Activated CD4-positive, CD25-positive, alpha-beta regulatory T cell treated with anti-CD3 and anti-CD28 coated beads, Interleukin-2, amount 50 U/mL, for 24 hours (primary cell): ENCODE results near the gene PLCH1.
"Not testable (repeated sequence)": the region's sequence is repeated elsewhere in the genome, so short reads cannot be mapped to it uniquely, and the experiment has no call there.

Source experiments
- ATAC-seq, 2 donors: fragments of 150-1000 bp; cut with Tn5 transposase; one replicate each; pipeline ENCODE4 v1.10.0; 2021; ENCODE audit warnings: mild to moderate bottlenecking in 1 of 2, moderate library complexity in 1 of 2

The PLCH1 gene

GRCh38 chr3:155640098-155640497, 104.8 kb downstream of the PLCH1 start:
- no peak for ATAC-seq

GRCh38 chr3:155639462-155640055, 105.3 kb downstream of the PLCH1 start:
- no peak for ATAC-seq

GRCh38 chr3:155638461-155638860, 106.4 kb downstream of the PLCH1 start:
- not testable (repeated sequence) for ATAC-seq

GRCh38 chr3:155637567-155637966, 107.3 kb downstream of the PLCH1 start:
- no peak for ATAC-seq

GRCh38 chr3:155635056-155635455, 109.8 kb downstream of the PLCH1 start:
- ATAC-seq, result no peak

GRCh38 chr3:155634121-155634719, 110.7 kb downstream of the PLCH1 start:
- no peak for ATAC-seq

- no peak for ATAC-seq
Observed at GRCh38 chr3:155631323-155632019, 113.4 kb downstream of the PLCH1 start.

GRCh38 chr3:155629556-155629955, 115.3 kb downstream of the PLCH1 start:
- no peak for ATAC-seq

GRCh38 chr3:155629056-155629455, 115.8 kb downstream of the PLCH1 start:
- no peak for ATAC-seq

- not testable (repeated sequence) for ATAC-seq
Observed at GRCh38 chr3:155622647-155623046, 122.2 kb downstream of the PLCH1 start.

GRCh38 chr3:155620552-155620951, 124.3 kb downstream of the PLCH1 start:
- ATAC-seq, result not testable (repeated sequence)

- no peak for ATAC-seq
Observed at GRCh38 chr3:155619118-155619915, 125.6 kb downstream of the PLCH1 start.

- no peak for ATAC-seq
Observed at GRCh38 chr3:155618543-155618942, 126.3 kb downstream of the PLCH1 start.

GRCh38 chr3:155617346-155617925, 127.4 kb downstream of the PLCH1 start:
- ATAC-seq, result no peak

- ATAC-seq, result not testable (repeated sequence)
Observed at GRCh38 chr3:155615141-155615540, 129.7 kb downstream of the PLCH1 start.

- ATAC-seq, result not testable (repeated sequence)
Observed at GRCh38 chr3:155614410-155614809, 130.5 kb downstream of the PLCH1 start.

GRCh38 chr3:155611456-155611855, 133.4 kb downstream of the PLCH1 start:
- no peak for ATAC-seq

- ATAC-seq, result no peak
Observed at GRCh38 chr3:155609586-155609985, 135.3 kb downstream of the PLCH1 start.

- ATAC-seq, result no peak
Observed at GRCh38 chr3:155608228-155608920, 136.5 kb downstream of the PLCH1 start.

GRCh38 chr3:155607761-155608160, 137.1 kb downstream of the PLCH1 start:
- ATAC-seq, result no peak

- ATAC-seq, result no peak
Observed at GRCh38 chr3:155605571-155605970, 139.3 kb downstream of the PLCH1 start.

GRCh38 chr3:155604967-155605366, 139.9 kb downstream of the PLCH1 start:
- ATAC-seq, result no peak
